PC-9 (cell line): ENCODE data around the gene ARHGAP40. TPM values are rescaled to one million over a fixed set of nuclear protein-coding genes. Genes with fewer than 3 reads are reported as not detected.

Source experiments
- BruUV-seq: library from RNA; stranded (reverse); fragments of 400-500 nt; replicated peaks from 2 replicates; lab custom pipeline; 2021; lab: Mats Ljungman, UMichigan
- CTCF ChIA-PET: fragments of 300-600 bp; sonication (Branson Sonifier 250); formaldehyde crosslinking; loops from one replicate; lab custom pipeline; 2022; ENCODE audit warnings: antibody characterized with exemption; lab: Charles Lee
- POLR2A ChIA-PET: fragments of 300-600 bp; sonication (Branson Sonifier 250); formaldehyde crosslinking; loops from one replicate; lab custom pipeline; 2022; ENCODE audit warnings: antibody characterized with exemption; ENCODE audit not compliant: unreplicated experiment; lab: Charles Lee
- DNase-seq, 2 experiments: peaks; one replicate each; pipeline versions ENCODE4 v3.0.0 to v3.0.0-alpha.2; 2015 to 2022; ENCODE audit warnings: mixed read lengths in 1 of 2
- H2AFZ ChIP-seq: fragments of 200-600 bp; sonication (generic); 2 replicates; pipeline ENCODE4 v1.8.1; 2017; ENCODE audit warnings: antibody characterized with exemption
- H3F3A ChIP-seq: fragments of 200-600 bp; sonication (generic); 2 replicates; pipeline ENCODE4 v1.8.1; 2017; ENCODE audit warnings: antibody characterized with exemption, mild to moderate bottlenecking, low read depth; ENCODE audit not compliant: insufficient read depth
- H3K27ac ChIP-seq: fragments of 200-600 bp; sonication (generic); 2 replicates; pipeline ENCODE4 v1.6.1; 2016; ENCODE audit warnings: mixed run types
- H3K27me3 ChIP-seq: fragments of 200-600 bp; sonication (generic); 2 replicates; pipeline ENCODE4 v1.6.1; 2016; ENCODE audit warnings: low read depth, mixed run types; ENCODE audit not compliant: insufficient read depth
- H3K36me3 ChIP-seq: fragments of 200-600 bp; sonication (generic); 2 replicates; pipeline ENCODE4 v1.6.1; 2016; ENCODE audit warnings: low read depth, mixed run types
- H3K4me1 ChIP-seq: fragments of 200-600 bp; sonication (generic); replicated peaks from 2 replicates; pipeline ENCODE4 v1.6.1; 2016; ENCODE audit warnings: mixed run types; ENCODE audit not compliant: insufficient read depth
- H3K4me2 ChIP-seq: fragments of 200-600 bp; sonication (generic); 2 replicates; pipeline ENCODE4 v1.6.1; 2017; ENCODE audit warnings: mixed run types
- H3K4me3 ChIP-seq: fragments of 200-600 bp; sonication (generic); 2 replicates; pipeline ENCODE4 v1.6.1; 2016; ENCODE audit warnings: mixed run types
- H3K79me2 ChIP-seq: fragments of 200-600 bp; sonication (generic); 2 replicates; pipeline ENCODE4 v1.6.1; 2017; ENCODE audit warnings: low read depth, mixed run types
- H3K9me2 ChIP-seq: fragments of 200-600 bp; sonication (generic); 2 replicates; pipeline ENCODE4 v1.8.1; 2017; ENCODE audit warnings: mild to moderate bottlenecking; ENCODE audit not compliant: insufficient read depth
- H3K9me3 ChIP-seq: fragments of 200-600 bp; sonication (generic); 2 replicates; pipeline ENCODE4 v1.8.1; 2016; ENCODE audit warnings: low read depth; ENCODE audit not compliant: insufficient read depth
- H4K20me1 ChIP-seq: fragments of 200-600 bp; sonication (generic); 2 replicates; pipeline ENCODE4 v1.8.1; 2017; ENCODE audit not compliant: insufficient read depth
- EZH2 ChIP-seq: fragments of 200-600 bp; sonication (generic); IDR thresholded peaks from 2 replicates; pipeline ENCODE4 v1.8.0; 2017; ENCODE audit warnings: antibody characterized with exemption, low read depth
- intact Hi-C: fragments of 100-400 bp; cut with micrococcal nuclease; formaldehyde crosslinking; loops from one replicate; pipeline ENCODE4 v1.10.0; 2022; ENCODE audit not compliant: unreplicated experiment
- total RNA-seq: library from RNA; stranded (reverse); gene quantifications from 2 replicates; pipeline ENCODE4 v1.2.3, GENCODE V29; 2021
- TF ChIP-seq, protein P1 (sequence below): fragments of 200-600 bp; sonication (generic); conservative IDR thresholded peaks from 2 replicates; pipeline ENCODE4 v1.6.1; 2017; ENCODE audit warnings: mixed run types, antibody characterized with exemption, mild to moderate bottlenecking, moderate library complexity

Gene ARHGAP40
- total RNA-seq, 1 experiment from 2014 or later = 0.92 TPM

DNA sequence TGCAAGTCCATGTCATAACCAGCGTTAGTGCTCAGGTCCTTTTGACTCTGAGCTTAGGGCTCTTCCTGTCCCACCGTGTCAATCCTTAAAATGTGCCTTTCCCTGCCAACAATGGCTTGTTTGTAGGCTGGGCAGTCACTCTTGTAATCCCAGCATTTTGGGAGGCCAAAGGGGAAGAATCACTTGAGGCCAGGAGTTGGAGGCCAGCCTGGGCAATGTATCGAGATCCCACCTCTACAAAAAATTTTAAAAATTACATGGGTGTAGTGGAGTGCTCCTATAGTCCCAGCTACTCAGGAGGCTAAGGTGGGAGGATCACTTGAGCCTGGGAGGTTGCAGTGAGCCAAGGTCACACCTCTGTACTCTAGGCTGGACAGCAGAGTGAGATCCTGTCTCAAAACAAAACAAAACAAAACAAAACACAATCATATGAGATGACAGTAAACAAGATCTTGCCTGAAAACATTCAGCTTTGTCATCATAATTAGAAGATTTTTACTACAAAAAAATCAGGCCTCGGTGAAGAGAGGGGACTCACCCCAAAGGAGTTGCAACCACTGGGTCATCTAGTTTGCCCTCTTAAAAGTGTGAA lies 70.2 kb downstream of the ARHGAP40 start:
- TF ChIP-seq, protein P1, sequence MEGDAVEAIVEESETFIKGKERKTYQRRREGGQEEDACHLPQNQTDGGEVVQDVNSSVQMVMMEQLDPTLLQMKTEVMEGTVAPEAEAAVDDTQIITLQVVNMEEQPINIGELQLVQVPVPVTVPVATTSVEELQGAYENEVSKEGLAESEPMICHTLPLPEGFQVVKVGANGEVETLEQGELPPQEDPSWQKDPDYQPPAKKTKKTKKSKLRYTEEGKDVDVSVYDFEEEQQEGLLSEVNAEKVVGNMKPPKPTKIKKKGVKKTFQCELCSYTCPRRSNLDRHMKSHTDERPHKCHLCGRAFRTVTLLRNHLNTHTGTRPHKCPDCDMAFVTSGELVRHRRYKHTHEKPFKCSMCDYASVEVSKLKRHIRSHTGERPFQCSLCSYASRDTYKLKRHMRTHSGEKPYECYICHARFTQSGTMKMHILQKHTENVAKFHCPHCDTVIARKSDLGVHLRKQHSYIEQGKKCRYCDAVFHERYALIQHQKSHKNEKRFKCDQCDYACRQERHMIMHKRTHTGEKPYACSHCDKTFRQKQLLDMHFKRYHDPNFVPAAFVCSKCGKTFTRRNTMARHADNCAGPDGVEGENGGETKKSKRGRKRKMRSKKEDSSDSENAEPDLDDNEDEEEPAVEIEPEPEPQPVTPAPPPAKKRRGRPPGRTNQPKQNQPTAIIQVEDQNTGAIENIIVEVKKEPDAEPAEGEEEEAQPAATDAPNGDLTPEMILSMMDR = no peak
- TF ChIP-seq EZH2 = no peak
- ChIA-PET POLR2A (interaction anchor here (0.6 kb wide), 1 partner anchor 255 kb away, joined by 14 read pairs; no protein-coding TSS in a partner anchor), CTCF (no interaction called here)

DNA sequence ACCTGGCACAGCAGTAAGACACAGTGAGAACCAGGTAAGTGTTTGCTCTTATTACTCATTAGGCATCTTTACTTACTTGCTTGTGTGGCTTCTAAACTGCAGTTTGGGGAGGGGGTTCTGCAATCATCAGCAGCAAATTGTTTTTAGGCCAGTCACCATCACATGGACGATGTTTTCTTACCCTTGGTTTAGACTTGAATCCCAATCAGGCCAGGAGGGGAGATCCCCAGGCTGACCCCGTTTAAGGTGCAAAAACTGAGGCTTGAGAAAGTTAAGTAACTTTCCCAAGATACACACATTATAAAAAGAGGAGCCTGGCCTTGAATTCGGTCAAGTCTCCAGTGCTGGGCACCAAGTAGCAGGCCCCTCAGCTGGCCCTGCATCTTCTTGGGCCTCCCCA lies 70.9 kb downstream of the ARHGAP40 start:
- H3K4me1 ChIP-seq = no peaks in the 10 kb centered on the region
- no TSS peak for BruUV-seq
- no peaks in the 10 kb centered on the region for H3K79me2 ChIP-seq
- no peaks in the 10 kb centered on the region for H4K20me1 ChIP-seq
- no peak for TF ChIP-seq EZH2
- TF ChIP-seq, protein P1 = no peak
- H2AFZ ChIP-seq = no peak overlapping the region
- no peaks in the 10 kb centered on the region for H3K9me2 ChIP-seq
- DNase-seq = no peak
- intact Hi-C loops = no loop called here
- H3K4me3 ChIP-seq = no peak overlapping the region
- no peak overlapping the region for H3K27ac ChIP-seq
- H3K9me3 ChIP-seq = no peaks in the 10 kb centered on the region
- no peaks in the 10 kb centered on the region for H3F3A ChIP-seq
- H3K27me3 ChIP-seq = peaks cover 86% of the 10 kb centered on the region
- H3K36me3 ChIP-seq = no peaks in the 10 kb centered on the region
- ChIA-PET CTCF (no interaction called here), POLR2A (no interaction called here)
- no peak overlapping the region for H3K4me2 ChIP-seq

More for the DNA sequence above, 70.2 kb downstream of the ARHGAP40 start:
- no peaks in the 10 kb centered on the region for H3K36me3 ChIP-seq
- H3F3A ChIP-seq = no peaks in the 10 kb centered on the region
- BruUV-seq = no TSS peak
- no peaks in the 10 kb centered on the region for H3K9me2 ChIP-seq
- H2AFZ ChIP-seq = no peak overlapping the region
- H3K4me3 ChIP-seq = no peak overlapping the region
- H3K27me3 ChIP-seq = peaks cover 92% of the 10 kb centered on the region
- no peak for DNase-seq
- no peaks in the 10 kb centered on the region for H4K20me1 ChIP-seq
- H3K4me1 ChIP-seq = no peaks in the 10 kb centered on the region
- H3K79me2 ChIP-seq = no peaks in the 10 kb centered on the region
- no peak overlapping the region for H3K4me2 ChIP-seq
- intact Hi-C loops = no loop called here
- H3K27ac ChIP-seq = no peak overlapping the region
- no peaks in the 10 kb centered on the region for H3K9me3 ChIP-seq

DNA sequence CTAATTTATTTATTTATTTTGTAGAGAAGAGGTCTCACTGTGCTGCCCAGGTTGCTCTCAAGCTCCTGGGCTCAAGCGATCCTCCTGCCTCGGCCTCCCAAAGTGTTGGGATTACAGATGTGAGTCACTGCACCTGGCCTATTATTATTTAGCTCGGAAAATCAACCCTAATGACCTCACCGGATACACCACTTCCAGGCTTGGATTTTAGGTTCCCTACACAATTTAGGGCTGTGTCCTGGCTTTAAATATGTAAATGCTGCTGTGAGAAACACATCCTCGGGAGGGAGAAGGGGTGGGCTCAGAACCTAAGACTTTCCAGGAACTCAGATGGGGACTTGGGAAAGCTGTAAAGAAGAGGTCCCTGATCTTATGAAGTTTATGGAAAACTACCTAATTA lies 71.7 kb downstream of the ARHGAP40 start:
- ChIA-PET CTCF (interaction anchor here (0.6 kb wide), 1 partner anchor 187 kb away, joined by 3 read pairs; no protein-coding TSS in a partner anchor), POLR2A (no interaction called here)
- intact Hi-C loops = no loop called here
- Histone ChIP-seq H3F3A (no peaks in the 10 kb centered on the region), H2AFZ (no peak overlapping the region), H3K4me3 (no peak overlapping the region), H4K20me1 (no peaks in the 10 kb centered on the region), H3K4me1 (no peaks in the 10 kb centered on the region), H3K27ac (no peak overlapping the region), H3K9me2 (no peaks in the 10 kb centered on the region), H3K27me3 (peaks cover 79% of the 10 kb centered on the region), H3K9me3 (no peaks in the 10 kb centered on the region), H3K4me2 (no peak overlapping the region), H3K79me2 (no peaks in the 10 kb centered on the region), H3K36me3 (no peaks in the 10 kb centered on the region)
- no peak for DNase-seq
- TF ChIP-seq, protein P1 = no peak
- TF ChIP-seq EZH2 = no peak
- no TSS peak for BruUV-seq
